ENCODE data around the gene JADE3. TPM values are rescaled to one million over a fixed set of nuclear protein-coding genes. Genes with fewer than 3 reads are reported as not detected.

Gene JADE3
- total RNA-seq, 1 experiment from 2014 or later: 14.3 TPM

- Histone ChIP-seq H3K27ac (ENCODE audit: low read depth, low read length) (no peak overlapping the region), H3K4me3 (replicated peaks in 1 of 2; ENCODE audit: low read depth in 1 of 2, low read length in 2 of 2) (no peak overlapping the region), H2AFZ (ENCODE audit: low read depth, low read length, poor library complexity, severe bottlenecking) (no peak overlapping the region), H3K79me2 (ENCODE audit: insufficient read depth, low read length) (no peaks in the 10 kb centered on the region), H3K9ac (ENCODE audit: low read length) (no peak overlapping the region), H3K27me3 (ENCODE audit: insufficient read depth, low read length) (no peaks in the 10 kb centered on the region), H4K20me1 (ENCODE audit: insufficient read depth) (no peaks in the 10 kb centered on the region), H3K36me3 (ENCODE audit: control insufficient read depth in 1 of 2, insufficient read depth in 2 of 2, low read length in 2 of 2) (no peaks in the 10 kb centered on the region), H3K9me2 (ENCODE audit: insufficient read depth) (no peaks in the 10 kb centered on the region), H3K4me1 (ENCODE audit: control insufficient read depth in 1 of 2, insufficient read depth in 2 of 2, low read length in 2 of 2) (no peaks in the 10 kb centered on the region), H3K4me2 (ENCODE audit: low read length) (no peak overlapping the region), H3K9me3 (ENCODE audit: control insufficient read depth in 1 of 2, insufficient read depth in 1 of 2, low read depth in 1 of 2, low read length in 2 of 2) (no peaks in the 10 kb centered on the region)
- TF ChIP-seq TCF7L2 (IDR thresholded peaks at IDR 0.05; ENCODE audit: borderline replicate concordance, extremely low read depth, insufficient read depth, insufficient read length) (no peak), SIN3A (IDR thresholded peaks at IDR 0.05; ENCODE audit: low read depth) (no peak), JUND (IDR thresholded peaks at IDR 0.05) (no peak), ELF1 (IDR thresholded peaks at IDR 0.05; ENCODE audit: borderline replicate concordance, low read depth) (no peak), ZFX (IDR thresholded peaks at IDR 0.05) (no peak), FOSL1 (IDR thresholded peaks at IDR 0.05; ENCODE audit: low read depth) (no peak), POLR2AphosphoS5 (IDR thresholded peaks at IDR 0.05; ENCODE audit: low read depth, low read length) (no peak), SRF (IDR thresholded peaks at IDR 0.05; ENCODE audit: low read depth) (no peak), EZH2 (IDR thresholded peaks at IDR 0.05) (no peak), YY1 (IDR thresholded peaks at IDR 0.05; ENCODE audit: extremely low read depth, insufficient replicate concordance, low read depth, low read length) (no peak)
- TF ChIP-seq, protein P1, sequence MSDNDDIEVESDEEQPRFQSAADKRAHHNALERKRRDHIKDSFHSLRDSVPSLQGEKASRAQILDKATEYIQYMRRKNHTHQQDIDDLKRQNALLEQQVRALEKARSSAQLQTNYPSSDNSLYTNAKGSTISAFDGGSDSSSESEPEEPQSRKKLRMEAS (IDR thresholded peaks at IDR 0.05): no peak
- RAD21 ChIA-PET (ENCODE audit: low non-redundant PET in 1 of 2, low total read pairs in 2 of 2, uncharacterized antibody in 2 of 2, unreplicated experiment in 2 of 2): no interaction called here
- BruUV-seq (replicated peaks): no TSS peak
- ATAC-seq: no peak
- no peak for DNase-seq (ENCODE audit: low read depth, low spot score)
- intact Hi-C loops (cut with micrococcal nuclease): no loop called here
- CTCF ChIA-PET: interaction anchor here (1.2 kb wide), 1 partner anchor 13 kb away, joined by 3 read pairs; no protein-coding TSS in a partner anchor
- POLR2A ChIA-PET: no interaction called here
Observed at GRCh38 chrX:47080215-47080914, 168.1 kb downstream of the JADE3 start.

DNA sequence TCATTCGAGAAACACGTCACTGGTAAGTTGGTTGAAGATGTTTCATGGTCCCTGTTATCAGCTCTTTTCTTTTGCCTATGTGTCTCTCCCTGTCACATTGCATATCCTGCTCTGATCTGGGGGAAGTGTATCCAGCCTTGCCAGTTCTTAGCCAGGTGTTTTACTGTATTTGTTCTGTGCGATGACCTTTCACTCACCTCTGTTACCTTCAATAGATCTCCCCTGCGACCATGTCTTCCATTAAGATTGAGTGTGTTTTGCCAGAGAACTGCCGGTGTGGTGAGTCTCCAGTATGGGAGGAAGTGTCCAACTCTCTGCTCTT is 168.7 kb downstream of the JADE3 start:
- intact Hi-C loops (cut with micrococcal nuclease): no loop called here

More for the DNA sequence above, 168.7 kb downstream of the JADE3 start:
- no peaks in the 10 kb centered on the region for H3K36me3 ChIP-seq (ENCODE audit: control insufficient read depth in 1 of 2, insufficient read depth in 2 of 2, low read length in 2 of 2)
- H3K79me2 ChIP-seq (ENCODE audit: insufficient read depth, low read length): no peaks in the 10 kb centered on the region
- no peak overlapping the region for H3K4me3 ChIP-seq (replicated peaks in 1 of 2; ENCODE audit: low read depth in 1 of 2, low read length in 2 of 2)
- ATAC-seq (no peak), DNase-seq (ENCODE audit: low read depth, low spot score) (no peak)
- ChIA-PET POLR2A (no interaction called here), CTCF (interaction anchor here (1.2 kb wide), 1 partner anchor 13 kb away, joined by 3 read pairs; no protein-coding TSS in a partner anchor), RAD21 (ENCODE audit: low non-redundant PET in 1 of 2, low total read pairs in 2 of 2, uncharacterized antibody in 2 of 2, unreplicated experiment in 2 of 2) (interaction anchor here in 1 of 2 experiments (0.6 kb wide), 1 partner anchor 66 kb away, joined by 3 read pairs; no protein-coding TSS in a partner anchor)
- H4K20me1 ChIP-seq (ENCODE audit: insufficient read depth): no peaks in the 10 kb centered on the region
- no peak overlapping the region for H3K9ac ChIP-seq (ENCODE audit: low read length)
- H3K9me2 ChIP-seq (ENCODE audit: insufficient read depth): no peaks in the 10 kb centered on the region
- no peaks in the 10 kb centered on the region for H3K4me1 ChIP-seq (ENCODE audit: control insufficient read depth in 1 of 2, insufficient read depth in 2 of 2, low read length in 2 of 2)
- H3K4me2 ChIP-seq (ENCODE audit: low read length): no peak overlapping the region
- H3K27ac ChIP-seq (ENCODE audit: low read depth, low read length): no peak overlapping the region
- TF ChIP-seq RAD21 (IDR thresholded peaks at IDR 0.05; ENCODE audit: low read depth) (no peak), SP1 (IDR thresholded peaks at IDR 0.05; ENCODE audit: low read depth) (no peak), CTCF (IDR thresholded peaks at IDR 0.05 in 2 of 3, conservative IDR thresholded peaks at IDR 0.05 in 1 of 3; ENCODE audit: borderline replicate concordance in 1 of 3, insufficient read depth in 1 of 3, low read depth in 2 of 3, low read length in 2 of 3) (no peak), ZFX (IDR thresholded peaks at IDR 0.05) (no peak), SIN3A (IDR thresholded peaks at IDR 0.05; ENCODE audit: low read depth) (no peak), TCF7L2 (IDR thresholded peaks at IDR 0.05; ENCODE audit: borderline replicate concordance, extremely low read depth, insufficient read depth, insufficient read length) (no peak), YY1 (IDR thresholded peaks at IDR 0.05; ENCODE audit: extremely low read depth, insufficient replicate concordance, low read depth, low read length) (no peak), CBX3 (IDR thresholded peaks at IDR 0.05; ENCODE audit: low read depth) (no peak), POLR2AphosphoS5 (IDR thresholded peaks at IDR 0.05; ENCODE audit: low read depth, low read length) (no peak), POLR2A (IDR thresholded peaks at IDR 0.05; ENCODE audit: borderline replicate concordance, extremely low read depth, insufficient read depth, insufficient read length) (no peak)
- TF ChIP-seq, protein P1 (IDR thresholded peaks at IDR 0.05): no peak
- no peaks in the 10 kb centered on the region for H3K9me3 ChIP-seq (ENCODE audit: control insufficient read depth in 1 of 2, insufficient read depth in 1 of 2, low read depth in 1 of 2, low read length in 2 of 2)
- no peak overlapping the region for H2AFZ ChIP-seq (ENCODE audit: low read depth, low read length, poor library complexity, severe bottlenecking)
- H3K27me3 ChIP-seq (ENCODE audit: insufficient read depth, low read length): no peaks in the 10 kb centered on the region
- BruUV-seq (replicated peaks): no TSS peak

Data from HCT116 (cell line).